Raji (cell line): Measurements from ENCODE around the gene KBTBD6.

ENCODE experiments used
- POLR2A ChIP-seq: IDR thresholded peaks from 2 replicates; pipeline ENCODE4 v1.6.1; 2011; ENCODE audit warnings: low read depth, low read length, control low read depth; ENCODE audit not compliant: insufficient read depth

The KBTBD6 gene

GRCh38 chr13:41132512-41133152 is at the start of gene KBTBD6:
TSS of gene KBTBD6 (minus strand) at chr13:41132802. CDS start at chr13:41132511, 291 bp downstream.
- peak; percentile 78 for TF ChIP-seq POLR2A

GRCh38 chr13:41182231-41182630 is 49.6 kb upstream of the KBTBD6 start:
- TF ChIP-seq POLR2A = no peak

DNA sequence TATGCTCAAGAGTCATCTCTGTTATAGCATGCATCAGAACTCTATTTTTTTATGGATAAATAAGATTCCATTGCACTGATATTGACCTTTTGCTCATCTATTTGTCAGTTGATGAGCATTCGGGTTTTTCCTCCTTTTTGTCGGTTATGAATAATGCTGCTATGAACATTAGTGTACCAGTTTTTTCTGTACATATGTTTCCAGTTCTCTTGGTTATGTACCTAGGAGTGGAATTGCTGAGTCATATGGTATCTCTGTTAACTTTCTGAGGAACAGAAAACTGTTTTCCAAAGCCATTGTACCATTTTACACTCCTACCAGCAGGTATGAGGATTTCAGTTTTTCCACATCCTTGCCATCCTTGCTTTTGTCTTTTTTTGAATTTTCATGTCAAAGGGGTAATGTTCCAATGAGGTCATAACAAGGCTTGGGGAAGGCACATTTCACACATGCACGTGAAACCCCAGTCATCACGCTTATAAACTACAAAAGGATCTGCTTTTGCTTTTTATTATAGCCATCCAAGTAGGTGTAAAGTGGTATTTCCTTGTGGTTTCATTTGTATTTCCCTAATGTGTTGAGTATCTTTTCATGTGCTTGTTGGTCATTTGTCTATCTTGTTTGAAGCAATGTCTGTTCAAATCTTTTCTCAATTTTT is 47.1 kb upstream of the KBTBD6 start:
- TF ChIP-seq POLR2A = no peak

- TF ChIP-seq POLR2A = no peak
Observed at GRCh38 chr13:41178040-41178439, 45.4 kb upstream of the KBTBD6 start.

GRCh38 chr13:41177616-41178015 is 45.0 kb upstream of the KBTBD6 start:
- no peak for TF ChIP-seq POLR2A

- no peak for TF ChIP-seq POLR2A
Observed at GRCh38 chr13:41162151-41162550, 29.5 kb upstream of the KBTBD6 start.

- no peak for TF ChIP-seq POLR2A
Observed at GRCh38 chr13:41159174-41159573, 26.6 kb upstream of the KBTBD6 start.

DNA sequence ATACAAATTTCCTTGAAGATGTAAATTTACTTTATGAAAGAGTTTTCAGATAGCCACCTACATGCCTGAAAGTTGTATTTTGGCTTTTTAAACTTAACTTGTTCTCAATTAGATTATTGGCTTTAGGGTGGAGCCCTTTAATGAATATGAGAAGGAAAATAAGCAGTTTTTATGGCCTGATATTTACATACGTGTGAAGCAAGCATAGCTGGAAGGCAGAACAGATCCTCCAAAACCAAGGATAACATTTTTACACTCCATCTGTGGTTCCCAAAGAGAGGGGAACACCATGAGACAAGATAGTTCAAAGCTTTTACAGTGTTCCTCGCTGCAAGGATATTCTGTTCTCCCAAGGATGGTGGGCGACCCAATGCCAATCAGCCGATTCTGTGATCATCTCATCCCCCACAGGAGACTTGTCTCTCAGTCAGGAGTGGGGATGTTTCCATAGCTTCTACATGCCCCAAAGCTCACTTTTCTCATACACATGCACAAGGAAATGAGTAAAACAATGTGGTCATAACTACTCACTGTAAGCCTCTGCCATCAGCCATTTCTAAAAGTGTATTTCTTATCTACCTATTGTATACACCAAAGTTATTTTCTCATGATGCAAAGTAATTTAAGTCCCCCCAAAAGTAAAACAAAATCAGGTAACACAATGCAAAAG is 24.6 kb upstream of the KBTBD6 start:
- TF ChIP-seq POLR2A = no peak

DNA sequence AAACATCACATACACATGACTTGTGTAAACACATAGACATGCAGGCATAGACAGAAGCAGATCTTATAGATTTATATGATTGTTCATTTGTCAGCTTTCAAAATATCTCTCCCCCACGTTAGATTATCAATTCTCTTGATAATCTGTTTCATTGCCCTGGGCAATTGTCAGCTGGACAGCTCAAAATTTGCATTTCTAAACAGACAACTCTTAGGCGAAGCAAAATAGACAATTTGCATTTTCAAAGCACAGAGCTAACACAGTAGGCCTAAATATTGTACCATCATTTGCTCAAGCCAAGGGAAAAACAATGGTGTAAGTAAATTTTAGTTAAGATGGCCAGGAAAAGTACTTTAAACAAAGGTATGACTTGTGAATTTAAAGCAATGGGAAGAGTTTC is 24.0 kb upstream of the KBTBD6 start:
- no peak for TF ChIP-seq POLR2A

GRCh38 chr13:41154042-41154441 is 21.4 kb upstream of the KBTBD6 start:
- TF ChIP-seq POLR2A = no peak

DNA sequence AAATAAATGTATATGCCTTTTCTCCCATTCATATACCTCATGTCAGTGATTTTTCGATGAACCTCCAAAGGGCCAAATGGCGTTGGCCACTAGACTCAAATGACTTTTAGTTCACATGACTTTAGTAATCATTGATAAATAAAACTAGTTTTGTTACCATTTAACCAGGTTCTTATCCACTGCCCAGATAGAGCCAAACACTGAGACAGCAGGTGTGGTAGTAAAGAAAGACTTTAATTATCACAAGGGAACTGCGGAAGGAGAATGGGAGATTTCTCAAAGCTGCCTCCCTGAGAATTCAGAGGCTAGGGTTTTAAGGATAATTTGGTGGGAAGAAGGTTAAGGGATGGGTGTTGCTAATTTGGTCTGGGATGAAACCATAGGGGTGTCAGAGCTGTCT is 19.4 kb upstream of the KBTBD6 start:
- TF ChIP-seq POLR2A = no peak

DNA sequence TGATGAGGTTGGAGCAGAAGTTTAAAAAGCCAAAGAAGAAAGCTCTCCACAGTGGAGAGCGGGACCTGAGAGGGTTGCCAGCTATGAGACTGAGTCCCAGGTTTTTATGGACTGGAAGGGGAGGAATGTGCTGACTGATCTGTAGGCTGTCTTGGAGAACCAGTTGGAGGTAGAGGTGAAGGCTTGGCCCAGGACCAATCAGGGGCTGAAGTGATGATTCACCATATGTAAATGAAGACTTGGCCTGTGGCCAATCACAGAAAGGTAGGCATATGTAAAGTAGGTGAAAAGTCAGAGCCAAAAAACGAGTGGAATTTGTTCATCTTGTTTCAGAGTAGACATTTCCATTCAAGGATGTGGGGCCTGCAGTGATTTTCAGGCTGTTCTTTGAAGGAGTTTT is 17.5 kb upstream of the KBTBD6 start:
- no peak for TF ChIP-seq POLR2A

- no peak for TF ChIP-seq POLR2A
Observed at GRCh38 chr13:41148419-41149283, 16.0 kb upstream of the KBTBD6 start.

GRCh38 chr13:41145136-41145908 is 12.7 kb upstream of the KBTBD6 start:
- TF ChIP-seq POLR2A = no peak

GRCh38 chr13:41144576-41144975 is 12.0 kb upstream of the KBTBD6 start:
- TF ChIP-seq POLR2A = no peak
